ENCODE results near the gene PRCD.
"Not testable (repeated sequence)": the region's sequence is repeated elsewhere in the genome, so short reads cannot be mapped to it uniquely, and the experiment has no call there.

The PRCD gene

GRCh38 chr17:76558198-76559095, 18.6 kb downstream of the PRCD start:
- DNase-seq = no peak

- DNase-seq = not testable (repeated sequence)
Observed at GRCh38 chr17:76559460-76559859, 19.6 kb downstream of the PRCD start.

DNA sequence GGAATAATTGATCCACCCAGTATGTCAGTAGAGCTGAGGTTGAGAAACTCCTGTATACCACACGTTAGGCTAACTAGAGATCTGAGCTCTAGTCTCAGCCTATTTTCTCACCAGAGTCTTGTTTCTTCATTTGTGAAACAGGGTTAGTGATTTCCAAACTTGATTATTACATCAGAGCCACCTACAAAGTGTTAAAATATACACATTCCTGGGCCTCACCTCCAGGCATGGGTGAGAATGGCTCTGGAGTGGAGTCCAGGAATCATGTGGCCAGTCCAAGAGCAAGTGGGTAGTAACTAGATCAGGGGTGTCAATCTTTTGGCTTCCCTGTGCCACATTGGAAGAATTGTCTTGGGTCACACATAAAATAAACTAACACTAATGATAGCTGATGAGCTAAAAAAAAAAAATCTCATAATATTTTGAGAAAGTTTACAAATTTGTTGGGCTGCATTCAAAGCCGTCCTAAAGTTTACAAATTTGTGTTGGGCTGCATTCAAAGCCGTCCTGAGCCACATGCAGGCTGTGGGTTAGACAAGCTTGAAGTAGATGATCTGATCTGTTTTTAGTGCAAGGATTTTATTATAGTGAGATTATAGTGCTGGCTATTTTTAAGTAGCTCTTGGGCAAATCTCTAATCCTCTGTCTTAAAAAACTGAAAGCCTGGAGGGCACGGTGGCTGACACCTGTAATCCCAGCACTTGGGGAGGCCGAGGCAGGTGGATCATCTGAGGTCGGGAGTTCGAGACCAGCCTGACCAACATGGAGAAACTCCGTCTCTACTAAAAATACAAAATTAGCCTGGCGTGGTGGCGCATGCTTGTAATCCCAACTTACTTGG, 20.4 kb downstream of the PRCD start:
- no peak for DNase-seq

DNA sequence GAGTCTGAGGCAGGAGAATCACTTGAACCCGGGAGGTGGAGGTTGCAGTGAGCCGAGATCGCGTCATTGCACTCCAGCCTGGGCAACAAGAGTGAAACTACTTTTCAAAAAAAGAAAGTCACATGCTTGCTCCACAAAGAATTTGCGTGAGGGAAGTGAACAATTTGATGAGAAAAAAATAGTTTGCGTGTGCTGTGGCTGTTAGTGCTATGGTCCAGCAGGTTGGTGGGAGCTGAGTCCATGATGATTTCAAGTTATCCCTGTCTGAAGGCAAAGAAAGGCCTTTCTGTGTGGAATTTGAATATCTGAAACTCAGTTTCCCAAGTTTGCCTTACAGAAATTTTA, 21.0 kb downstream of the PRCD start:
- no peak for DNase-seq

DNA sequence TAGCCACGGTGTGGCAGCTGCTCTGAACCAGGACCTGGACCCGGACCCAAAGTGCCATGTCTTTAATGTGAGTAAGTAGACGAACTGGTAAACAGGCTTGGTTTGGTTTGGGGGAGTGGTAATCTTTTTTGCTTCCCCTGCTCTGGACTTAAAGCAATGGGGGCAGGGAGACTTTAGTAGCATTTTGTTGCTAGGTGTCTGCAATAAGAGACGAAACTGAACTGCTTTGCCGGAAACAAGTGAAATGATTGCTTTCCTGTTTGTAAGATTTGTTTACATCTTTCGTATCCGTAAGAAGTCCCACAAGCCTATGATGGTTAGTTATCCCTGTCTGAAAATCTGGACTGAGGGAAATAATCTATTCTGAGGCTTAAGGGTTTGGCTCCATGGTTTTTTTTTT, 21.5 kb downstream of the PRCD start:
- no peak for DNase-seq

DNA sequence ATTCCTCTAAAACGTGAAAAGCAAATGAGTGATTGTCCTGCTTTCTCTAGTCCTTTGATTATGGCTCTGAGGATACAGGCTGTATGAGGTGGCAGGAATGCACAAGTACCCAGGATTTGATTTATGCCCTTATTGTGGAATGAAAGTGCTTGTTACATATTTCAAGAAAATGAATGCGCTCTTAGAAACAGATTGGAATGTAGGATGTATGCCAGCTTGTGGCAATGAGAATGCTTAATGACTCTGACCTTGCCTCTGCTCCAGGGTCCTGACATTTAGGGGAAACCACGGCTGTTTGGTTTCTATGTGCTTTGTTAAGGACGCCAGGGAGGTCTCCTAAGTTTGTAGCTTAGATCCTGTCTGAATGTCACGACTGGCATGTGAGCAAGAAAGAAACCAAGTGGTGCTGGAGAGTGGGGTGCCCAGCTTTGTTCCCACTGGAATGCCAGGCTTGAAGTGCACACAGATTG, 22.0 kb downstream of the PRCD start:
- no peak for DNase-seq

DNA sequence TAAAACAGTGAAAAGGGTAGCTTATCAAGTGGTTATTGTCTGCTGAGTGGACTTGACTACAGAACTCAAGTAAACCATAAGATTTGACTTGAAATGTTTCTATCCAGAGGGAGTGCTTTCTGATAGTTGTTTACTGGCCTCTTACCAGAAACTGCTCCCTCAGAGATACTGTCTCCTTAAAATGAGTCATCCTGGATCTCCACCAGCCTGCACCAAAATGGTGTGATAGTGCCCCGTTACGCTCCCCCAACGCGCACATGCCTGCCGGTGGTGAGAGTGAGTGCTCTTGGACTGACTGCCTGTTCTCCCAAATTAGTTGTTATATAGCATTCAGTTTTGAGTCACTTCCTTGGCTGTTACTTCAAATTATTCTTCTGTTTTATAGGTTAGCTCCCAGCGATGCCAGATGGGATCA, 22.9 kb downstream of the PRCD start:
- DNase-seq = no peak

- DNase-seq = not testable (repeated sequence)
Observed at GRCh38 chr17:76563359-76563758, 23.5 kb downstream of the PRCD start.

- not testable (repeated sequence) for DNase-seq
Observed at GRCh38 chr17:76564991-76565727, 25.3 kb downstream of the PRCD start.

DNA sequence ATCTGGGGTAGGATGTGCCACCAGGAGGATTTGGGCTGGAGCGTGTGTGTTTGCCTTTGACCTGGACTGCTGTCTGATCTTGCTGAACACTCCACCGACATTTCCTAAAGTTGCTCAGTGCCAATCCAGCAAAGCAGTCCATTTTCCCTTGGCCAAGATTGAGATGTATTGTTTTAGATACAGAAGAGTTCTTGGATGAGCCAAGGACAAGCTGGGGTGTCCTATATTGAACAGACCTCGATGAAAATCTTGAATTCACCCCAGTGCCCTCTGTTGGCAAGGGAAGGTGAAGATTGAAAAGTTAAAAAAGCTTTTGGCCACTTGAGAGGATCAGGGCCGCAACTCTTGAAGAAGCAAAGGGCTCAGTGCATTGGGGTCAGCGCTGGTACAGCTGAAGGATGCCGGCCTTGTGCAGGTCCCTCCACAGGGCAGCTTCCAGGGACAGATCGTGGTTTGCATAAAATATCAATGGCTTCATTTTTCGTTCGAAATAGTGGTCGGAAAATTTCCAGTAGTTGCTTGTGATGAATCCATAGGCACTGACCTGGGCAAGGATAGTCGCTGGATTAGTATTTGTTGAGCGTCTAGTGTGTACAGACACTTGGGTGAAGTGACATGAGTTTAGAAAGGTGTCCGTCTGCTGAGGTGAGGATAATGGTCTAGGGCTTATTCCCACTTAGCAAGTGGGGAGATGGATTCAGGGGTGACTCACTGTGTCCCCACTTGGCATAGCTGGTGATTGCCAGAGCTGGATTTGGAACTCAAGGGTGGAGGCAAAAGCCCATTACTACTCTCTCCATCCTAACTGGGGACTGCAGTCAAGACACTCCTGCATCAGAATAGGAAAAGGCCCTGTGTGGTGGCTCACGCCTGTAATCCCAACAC, 26.1 kb downstream of the PRCD start:
- no peak for DNase-seq

GRCh38 chr17:76566613-76566943, 26.7 kb downstream of the PRCD start:
- DNase-seq = no peak

DNA sequence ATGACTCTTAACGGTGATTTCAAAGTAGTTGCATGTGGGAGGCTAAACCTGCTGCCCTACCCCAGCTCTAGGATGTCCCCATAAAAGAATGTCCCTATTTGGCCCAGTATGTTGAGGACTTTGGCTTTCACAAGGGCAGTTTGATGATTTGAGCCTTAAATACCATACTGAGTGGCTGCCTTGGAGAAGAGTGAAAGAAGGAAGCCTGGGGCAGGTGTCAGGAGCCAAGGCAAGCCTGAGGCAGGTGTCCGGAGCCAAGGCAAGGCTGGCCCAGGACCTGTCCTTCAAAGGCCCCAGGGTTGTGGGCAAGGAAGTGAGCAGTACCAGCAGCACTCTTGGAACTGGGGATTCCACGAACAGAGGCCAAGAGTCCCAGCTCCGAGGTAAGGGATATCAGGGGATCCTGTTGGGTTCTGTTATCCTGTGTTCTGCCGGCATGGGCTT, 27.2 kb downstream of the PRCD start:
- no peak for DNase-seq

GRCh38 chr17:76567634-76568432, 28.0 kb downstream of the PRCD start:
- no peak for DNase-seq

- DNase-seq = no peak
Observed at GRCh38 chr17:76568811-76569221, 29.0 kb downstream of the PRCD start.

DNA sequence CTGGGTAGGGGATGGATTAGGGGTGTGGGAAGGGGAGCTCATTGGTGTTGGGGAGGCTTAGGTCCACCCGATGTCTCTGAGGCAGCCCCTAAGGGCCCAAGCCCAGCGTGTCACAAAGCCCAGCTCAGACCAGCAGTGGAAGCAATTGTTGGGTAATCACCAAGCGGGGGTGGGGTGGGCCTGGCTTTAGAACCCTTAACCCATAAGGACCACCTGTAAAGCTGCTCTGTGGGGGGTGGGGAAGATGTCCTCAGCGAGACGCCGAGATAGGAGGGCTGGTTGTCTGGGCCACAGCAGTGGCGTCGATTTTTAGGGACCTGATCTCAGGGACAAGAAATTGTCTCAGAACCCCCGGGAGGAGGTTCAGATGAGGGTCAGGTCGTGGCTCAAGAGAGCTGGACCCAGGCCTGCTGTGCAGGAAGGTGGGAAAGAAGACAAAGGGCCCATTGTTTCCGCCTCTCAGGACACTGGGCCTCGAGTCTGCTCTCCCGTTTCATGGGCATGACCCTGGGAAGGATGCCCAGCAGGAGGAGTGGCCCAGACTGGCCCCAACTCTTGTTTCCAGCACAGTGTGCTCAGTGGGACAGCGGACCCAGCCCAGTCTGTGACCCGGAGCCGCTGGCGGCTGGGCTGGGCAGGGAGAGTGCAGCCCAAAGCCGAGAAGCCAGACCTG, 29.9 kb downstream of the PRCD start:
- no peak for DNase-seq

GRCh38 chr17:76570457-76570856, 30.6 kb downstream of the PRCD start:
- DNase-seq = no peak

DNA sequence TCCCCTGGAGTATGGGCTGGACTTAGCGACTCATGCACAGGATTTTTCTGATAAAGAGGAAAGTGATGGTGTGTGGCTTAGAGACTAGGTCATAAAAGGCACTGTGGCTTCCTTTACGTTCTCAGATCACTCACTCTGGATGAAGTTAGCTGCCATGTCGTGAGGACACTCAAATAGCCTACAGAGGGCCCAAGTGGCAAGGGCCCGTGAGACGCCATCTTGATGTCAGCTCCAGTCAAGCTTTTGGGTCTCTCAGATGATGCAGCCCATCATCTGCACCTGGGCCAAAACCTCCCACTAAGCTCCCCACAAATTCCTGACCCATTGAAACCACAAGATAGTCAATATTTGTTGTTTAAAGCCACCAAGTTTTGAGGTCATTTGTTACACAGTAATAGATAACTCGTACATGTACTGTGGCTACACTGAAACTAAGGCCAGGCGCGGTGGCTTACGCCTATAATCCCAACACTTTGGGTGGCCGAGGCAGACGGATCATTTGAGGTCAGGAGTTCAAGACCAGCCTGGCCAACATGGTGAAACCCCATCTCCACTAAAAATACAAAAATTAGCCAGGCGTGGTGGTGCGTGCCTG, 31.1 kb downstream of the PRCD start:
- DNase-seq = no peak

GRCh38 chr17:76572201-76572910, 32.5 kb downstream of the PRCD start:
- DNase-seq = no peak

DNA sequence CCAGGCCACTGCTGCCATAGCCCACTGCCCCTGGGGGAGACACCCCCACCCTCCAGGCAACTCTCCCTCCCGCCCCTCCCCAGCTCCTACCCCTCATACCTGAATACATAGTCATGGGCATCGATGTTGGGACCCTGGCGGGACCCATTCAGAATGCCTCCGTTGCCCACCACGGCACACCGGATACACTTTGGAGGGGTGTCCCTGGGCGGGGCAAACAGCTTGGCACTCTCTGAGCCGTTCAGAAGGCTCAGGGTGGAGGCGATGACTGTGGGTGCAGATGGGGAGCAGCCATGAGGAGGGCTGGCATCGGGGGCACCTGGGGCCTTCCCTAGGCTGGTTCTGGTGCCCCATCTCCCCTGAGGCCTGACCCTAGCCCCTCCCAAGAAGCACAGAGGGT, 33.3 kb downstream of the PRCD start:
- DNase-seq = no peak

DNA sequence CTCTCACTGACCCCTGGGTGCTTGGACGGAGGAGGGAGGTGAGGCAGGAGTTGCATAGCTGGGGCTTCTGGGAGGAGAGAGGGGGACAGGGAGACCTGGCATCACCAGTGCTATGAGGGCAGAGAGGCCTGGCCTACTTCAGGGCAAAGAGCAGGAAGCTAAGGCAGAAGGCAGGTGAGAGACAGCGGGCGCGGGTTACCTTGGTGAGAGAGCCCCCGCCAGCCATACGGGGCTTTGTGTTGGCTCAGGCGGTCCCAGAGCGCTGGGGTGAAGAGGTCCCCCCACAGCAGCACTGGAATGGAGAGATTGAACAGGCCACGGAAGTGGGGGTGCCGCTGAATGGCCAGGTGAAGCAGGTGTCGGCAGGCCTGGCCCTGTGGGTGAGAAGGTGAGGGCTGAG, 34.3 kb downstream of the PRCD start:
- DNase-seq = no peak

Measured in NCI-H2029 (cell line).